GM18526 (cell line): ENCODE data around the gene C8B.

Experiments
- POLR2A ChIP-seq: IDR thresholded peaks from 3 replicates; pipeline ENCODE4 v1.6.1; 2011; ENCODE audit not compliant: insufficient read length; ENCODE audit errors: extremely low read depth

The C8B gene

GRCh38 chr1:56924116-56924515, 41.7 kb downstream of the C8B start:
- TF ChIP-seq POLR2A: no peak

- no peak for TF ChIP-seq POLR2A
Measured at GRCh38 chr1:56923201-56923600, 42.6 kb downstream of the C8B start.

- no peak for TF ChIP-seq POLR2A
Measured at GRCh38 chr1:56922507-56922906, 43.3 kb downstream of the C8B start.

- no peak for TF ChIP-seq POLR2A
Measured at GRCh38 chr1:56922070-56922469, 43.7 kb downstream of the C8B start.

GRCh38 chr1:56921479-56921878, 44.3 kb downstream of the C8B start:
- no peak for TF ChIP-seq POLR2A

GRCh38 chr1:56920591-56921001, 45.2 kb downstream of the C8B start:
- no peak for TF ChIP-seq POLR2A

GRCh38 chr1:56917356-56917755, 48.5 kb downstream of the C8B start:
- no peak for TF ChIP-seq POLR2A

GRCh38 chr1:56916630-56917029, 49.2 kb downstream of the C8B start:
- TF ChIP-seq POLR2A: no peak

GRCh38 chr1:56915960-56916359, 49.9 kb downstream of the C8B start:
- no peak for TF ChIP-seq POLR2A

- no peak for TF ChIP-seq POLR2A
Measured at GRCh38 chr1:56912325-56912724, 53.5 kb downstream of the C8B start.

- TF ChIP-seq POLR2A: no peak
Measured at GRCh38 chr1:56911098-56911938, 54.5 kb downstream of the C8B start.

GRCh38 chr1:56910441-56910985, 55.3 kb downstream of the C8B start:
- TF ChIP-seq POLR2A: no peak

GRCh38 chr1:56908619-56909221, 57.1 kb downstream of the C8B start:
- TF ChIP-seq POLR2A: no peak

GRCh38 chr1:56905667-56906066, 60.1 kb downstream of the C8B start:
- no peak for TF ChIP-seq POLR2A

- TF ChIP-seq POLR2A: no peak
Measured at GRCh38 chr1:56904663-56905397, 61.0 kb downstream of the C8B start.

- TF ChIP-seq POLR2A: no peak
Measured at GRCh38 chr1:56903778-56904177, 62.0 kb downstream of the C8B start.
